ENCODE data around the gene CRACR2A. TPM values are rescaled to one million over a fixed set of nuclear protein-coding genes. Genes with fewer than 3 reads are reported as not detected.

CRACR2A gene
- total and polyA plus RNA-seq, 2 donors from 2014 or later: 0.22 to 6.1 TPM

DNA sequence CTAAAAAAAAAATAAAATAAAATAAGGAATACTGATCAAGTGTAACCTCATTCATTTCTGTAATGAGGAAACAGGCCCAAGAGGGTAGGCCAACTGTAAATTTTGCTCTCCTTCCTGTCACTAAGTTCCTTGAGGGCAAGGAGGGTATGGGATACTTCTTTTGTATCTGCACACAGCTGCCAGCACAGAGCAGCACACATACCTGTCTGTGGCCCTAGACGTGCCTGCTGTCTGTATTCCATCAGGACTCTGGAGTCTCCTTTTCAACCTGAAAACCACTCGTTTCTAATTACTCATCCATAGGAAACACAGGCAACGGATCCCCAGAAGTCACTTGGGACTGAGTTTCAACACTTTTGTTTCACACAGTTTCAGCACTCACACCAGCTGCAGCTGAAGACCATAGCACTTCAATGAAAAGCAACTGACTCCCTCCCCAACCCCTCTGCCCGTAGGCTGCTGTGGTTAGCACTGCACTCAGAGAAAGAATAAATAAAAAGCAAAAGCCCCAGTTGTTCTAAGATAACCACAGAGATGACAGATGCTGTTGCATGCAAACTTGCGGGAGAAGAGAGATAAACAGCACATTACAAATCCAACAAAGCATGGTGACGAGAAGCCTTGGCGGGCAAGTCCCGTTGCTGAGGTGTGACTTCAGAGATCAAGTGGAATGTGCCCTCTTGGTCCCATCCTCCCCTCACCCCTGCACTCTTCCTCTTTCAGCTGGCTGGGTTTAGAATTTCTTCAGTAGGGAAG lies 24.9 kb downstream of the CRACR2A start:
- Histone ChIP-seq H3K4me3 (ENCODE audit: low read length in 3 of 3) (no peak overlapping the region), H3K9ac (ENCODE audit: low read length in 3 of 3) (no peak overlapping the region), H3K4me1 (ENCODE audit: control insufficient read depth in 2 of 3, insufficient read depth in 2 of 3, low read depth in 1 of 3, low read length in 3 of 3) (no peaks in the 10 kb centered on the region), H3K36me3 (ENCODE audit: control insufficient read depth in 2 of 3, insufficient read depth in 3 of 3, low read length in 3 of 3) (no peaks in the 10 kb centered on the region), H3K27me3 (ENCODE audit: control insufficient read depth, insufficient read depth, low read length) (no peaks in the 10 kb centered on the region), H3K27ac (ENCODE audit: low read depth in 2 of 2, low read length in 2 of 2) (no peak overlapping the region), H3K9me3 (ENCODE audit: control insufficient read depth in 2 of 3, insufficient read depth in 1 of 3, low read length in 3 of 3) (no peaks in the 10 kb centered on the region)
- intact Hi-C loops (cut with DNase I): no loop called here
- DNase-seq (peak in 4 of 5 donors; percentile 47 to 74 (median 70)), FAIRE-seq (no peak)
- TF ChIP-seq, protein P1, sequence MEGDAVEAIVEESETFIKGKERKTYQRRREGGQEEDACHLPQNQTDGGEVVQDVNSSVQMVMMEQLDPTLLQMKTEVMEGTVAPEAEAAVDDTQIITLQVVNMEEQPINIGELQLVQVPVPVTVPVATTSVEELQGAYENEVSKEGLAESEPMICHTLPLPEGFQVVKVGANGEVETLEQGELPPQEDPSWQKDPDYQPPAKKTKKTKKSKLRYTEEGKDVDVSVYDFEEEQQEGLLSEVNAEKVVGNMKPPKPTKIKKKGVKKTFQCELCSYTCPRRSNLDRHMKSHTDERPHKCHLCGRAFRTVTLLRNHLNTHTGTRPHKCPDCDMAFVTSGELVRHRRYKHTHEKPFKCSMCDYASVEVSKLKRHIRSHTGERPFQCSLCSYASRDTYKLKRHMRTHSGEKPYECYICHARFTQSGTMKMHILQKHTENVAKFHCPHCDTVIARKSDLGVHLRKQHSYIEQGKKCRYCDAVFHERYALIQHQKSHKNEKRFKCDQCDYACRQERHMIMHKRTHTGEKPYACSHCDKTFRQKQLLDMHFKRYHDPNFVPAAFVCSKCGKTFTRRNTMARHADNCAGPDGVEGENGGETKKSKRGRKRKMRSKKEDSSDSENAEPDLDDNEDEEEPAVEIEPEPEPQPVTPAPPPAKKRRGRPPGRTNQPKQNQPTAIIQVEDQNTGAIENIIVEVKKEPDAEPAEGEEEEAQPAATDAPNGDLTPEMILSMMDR (IDR thresholded peaks at IDR 0.05; ENCODE audit: borderline replicate concordance, extremely low read depth, insufficient read depth): no peak

DNA sequence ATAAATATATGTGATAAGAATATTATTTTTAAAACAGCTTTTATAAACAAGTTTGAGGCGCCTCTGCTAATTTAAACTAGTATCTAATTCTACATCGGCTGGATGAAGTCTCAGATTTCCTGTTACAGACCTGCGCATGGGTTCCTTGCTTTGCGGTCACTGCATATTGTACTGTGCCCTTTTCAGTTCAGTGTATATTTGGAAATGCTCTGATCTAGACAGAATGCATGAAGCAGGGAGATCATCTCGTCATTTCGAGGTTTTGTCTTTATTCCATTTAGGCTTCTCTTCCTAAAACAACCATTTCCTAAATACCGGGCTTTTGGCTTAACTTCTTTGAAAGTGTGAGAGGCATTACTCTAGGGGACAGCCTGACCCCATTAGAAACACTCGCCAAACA lies 25.6 kb downstream of the CRACR2A start:
- FAIRE-seq (no peak), DNase-seq (no peak)
- Histone ChIP-seq H3K36me3 (ENCODE audit: control insufficient read depth in 2 of 3, insufficient read depth in 3 of 3, low read length in 3 of 3) (no peaks in the 10 kb centered on the region), H3K9ac (ENCODE audit: low read length in 3 of 3) (no peak overlapping the region), H3K4me1 (ENCODE audit: control insufficient read depth in 2 of 3, insufficient read depth in 2 of 3, low read depth in 1 of 3, low read length in 3 of 3) (no peaks in the 10 kb centered on the region), H3K27me3 (ENCODE audit: control insufficient read depth, insufficient read depth, low read length) (no peaks in the 10 kb centered on the region), H3K4me3 (ENCODE audit: low read length in 3 of 3) (no peak overlapping the region), H3K27ac (ENCODE audit: low read depth in 2 of 2, low read length in 2 of 2) (no peak overlapping the region), H3K9me3 (ENCODE audit: control insufficient read depth in 2 of 3, insufficient read depth in 1 of 3, low read length in 3 of 3) (no peaks in the 10 kb centered on the region)
- TF ChIP-seq, protein P1 (IDR thresholded peaks at IDR 0.05; ENCODE audit: borderline replicate concordance, extremely low read depth, insufficient read depth): no peak
- intact Hi-C loops (cut with DNase I): no loop called here

DNA sequence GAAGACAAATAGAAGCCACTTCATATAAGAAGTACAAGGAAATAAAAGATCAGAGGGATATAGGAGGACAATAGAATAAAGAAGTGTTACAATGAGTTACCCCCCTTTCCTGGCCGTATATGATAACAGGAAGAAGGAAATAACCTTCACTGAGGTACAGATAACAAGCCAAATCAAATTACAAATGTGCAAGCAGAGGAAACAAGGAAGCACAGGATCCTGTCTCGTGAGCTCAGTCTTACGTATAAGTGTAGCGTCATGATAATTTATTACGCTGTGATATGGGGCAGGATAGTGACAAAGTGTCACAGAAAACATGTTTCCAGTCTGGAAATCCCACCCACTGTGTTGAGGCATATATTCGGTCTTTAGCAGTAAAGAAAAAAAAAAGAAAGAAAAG lies 26.5 kb downstream of the CRACR2A start:
- Histone ChIP-seq H3K36me3 (ENCODE audit: control insufficient read depth in 2 of 3, insufficient read depth in 3 of 3, low read length in 3 of 3) (no peaks in the 10 kb centered on the region), H3K9me3 (ENCODE audit: control insufficient read depth in 2 of 3, insufficient read depth in 1 of 3, low read length in 3 of 3) (no peaks in the 10 kb centered on the region), H3K9ac (ENCODE audit: low read length in 3 of 3) (no peak overlapping the region), H3K27ac (ENCODE audit: low read depth in 2 of 2, low read length in 2 of 2) (no peak overlapping the region), H3K4me3 (ENCODE audit: low read length in 3 of 3) (no peak overlapping the region), H3K27me3 (ENCODE audit: control insufficient read depth, insufficient read depth, low read length) (no peaks in the 10 kb centered on the region), H3K4me1 (ENCODE audit: control insufficient read depth in 2 of 3, insufficient read depth in 2 of 3, low read depth in 1 of 3, low read length in 3 of 3) (no peaks in the 10 kb centered on the region)
- peak in 1 of 5 donors; percentile 31 for DNase-seq
- FAIRE-seq: no peak
- TF ChIP-seq, protein P1 (IDR thresholded peaks at IDR 0.05; ENCODE audit: borderline replicate concordance, extremely low read depth, insufficient read depth): no peak
- intact Hi-C loops (cut with DNase I): no loop called here
